ENCODE data around the gene PPP6R2.

PPP6R2 gene

GRCh38 chr22:50489363-50490243 lies 146.5 kb downstream of the PPP6R2 start:
- DNase-seq, result no peak

GRCh38 chr22:50490531-50491308 lies 147.6 kb downstream of the PPP6R2 start:
- no peak for DNase-seq
